OCI-LY7 (cell line): ENCODE results near the gene REN. TPM values are rescaled to one million over a fixed set of nuclear protein-coding genes. Genes with fewer than 3 reads are reported as not detected.

Experiments used
- BruUV-seq: library from RNA; stranded (reverse); fragments of 400-500 nt; replicated peaks from 2 replicates; lab custom pipeline; 2021; lab: Mats Ljungman, UMichigan
- CTCF ChIA-PET: fragments of 300-600 bp; sonication (Branson Sonifier 250); formaldehyde crosslinking; loops from one replicate; lab custom pipeline; 2022; ENCODE audit warnings: antibody characterized with exemption; ENCODE audit not compliant: unreplicated experiment; lab: Charles Lee
- POLR2A ChIA-PET: fragments of 300-600 bp; sonication (Branson Sonifier 250); formaldehyde crosslinking; loops from one replicate; lab custom pipeline; 2022; ENCODE audit warnings: antibody characterized with exemption; lab: Charles Lee
- DNase-seq: peaks from one replicate; pipeline ENCODE4 v3.0.0-alpha.2; 2015; ENCODE audit warnings: low spot score
- H2AFZ ChIP-seq: fragments of 200-600 bp; sonication (generic), shearing (Covaris generic); 2 replicates; pipeline ENCODE4 v1.6.1; 2014; ENCODE audit warnings: mild to moderate bottlenecking, antibody characterized with exemption, low read length, moderate library complexity
- H3K27ac ChIP-seq: fragments of 200-600 bp; sonication (generic); 2 replicates; pipeline ENCODE4 v1.5.1; 2014; ENCODE audit warnings: mixed run types, low read depth, mild to moderate bottlenecking, moderate library complexity, low read length, inconsistent platforms; ENCODE audit not compliant: poor library complexity, severe bottlenecking
- H3K36me3 ChIP-seq: fragments of 200-600 bp; sonication (generic); 2 replicates; pipeline ENCODE4 v1.6.1; 2014; ENCODE audit warnings: mild to moderate bottlenecking, antibody characterized with exemption, low read length, moderate library complexity, mixed read lengths; ENCODE audit not compliant: insufficient read depth
- H3K4me1 ChIP-seq: fragments of 200-600 bp; sonication (generic); 2 replicates; pipeline ENCODE4 v1.5.1; 2014; ENCODE audit warnings: mild to moderate bottlenecking, low read length; ENCODE audit not compliant: insufficient read depth, poor library complexity, severe bottlenecking
- H3K4me2 ChIP-seq: fragments of 200-600 bp; sonication (generic); 2 replicates; pipeline ENCODE4 v1.6.1; 2014; ENCODE audit warnings: mild to moderate bottlenecking, low read length
- H3K4me3 ChIP-seq: fragments of 200-600 bp; sonication (generic); 2 replicates; pipeline ENCODE4 v1.5.1; 2014; ENCODE audit warnings: mild to moderate bottlenecking, low read depth, low read length; ENCODE audit not compliant: poor library complexity, severe bottlenecking
- H3K79me2 ChIP-seq: fragments of 200-600 bp; sonication (generic); 2 replicates; pipeline ENCODE4 v1.6.1; 2016; ENCODE audit warnings: low read depth, mild to moderate bottlenecking, low read length, moderate library complexity, mixed read lengths; ENCODE audit not compliant: insufficient read depth
- H3K9me2 ChIP-seq: fragments of 200-600 bp; sonication (generic); 2 replicates; pipeline ENCODE4 v1.6.1; 2016; ENCODE audit warnings: mild to moderate bottlenecking, low read length, mixed read lengths; ENCODE audit not compliant: insufficient read depth
- H3K9me3 ChIP-seq: fragments of 200-600 bp; sonication (generic); 2 replicates; pipeline ENCODE4 v1.6.1; 2014; ENCODE audit warnings: mild to moderate bottlenecking, mixed run types, low read length, mixed read lengths
- H4K20me1 ChIP-seq: fragments of 200-600 bp; sonication (generic); 2 replicates; pipeline ENCODE4 v1.6.1; 2014; ENCODE audit warnings: mild to moderate bottlenecking, antibody characterized with exemption, low read length, moderate library complexity, mixed read lengths; ENCODE audit not compliant: insufficient read depth
- EZH2phosphoT487 ChIP-seq: fragments of 200-600 bp; sonication (generic); IDR thresholded peaks from 2 replicates; pipeline ENCODE4 v1.6.1; 2018; ENCODE audit warnings: low read depth, borderline replicate concordance, mild to moderate bottlenecking, mixed run types, antibody characterized with exemption, low read length, moderate library complexity, mixed read lengths
- intact Hi-C: fragments of 100-400 bp; cut with micrococcal nuclease; formaldehyde crosslinking; loops from one replicate; pipeline ENCODE4 v1.10.0; 2022; ENCODE audit not compliant: unreplicated experiment
- total RNA-seq, 2 experiments: library from RNA; depleted of rRNA in 1 of 2; stranded (reverse); fragments of >200 nt in 1 of 2; shearing (Covaris generic) in 1 of 2; gene quantifications; 2 replicates each; pipeline ENCODE4 v1.2.3, GENCODE V29; 2014 to 2022
- TF ChIP-seq, protein P1 (sequence below): fragments of 200-600 bp; sonication (generic); conservative IDR thresholded peaks from 2 replicates; pipeline ENCODE4 v1.5.1; 2014; ENCODE audit warnings: mild to moderate bottlenecking, antibody characterized with exemption, low read length, moderate library complexity, mixed read lengths

The REN gene
- total RNA-seq, 2 experiments from 2014 or later, result not detected

DNA sequence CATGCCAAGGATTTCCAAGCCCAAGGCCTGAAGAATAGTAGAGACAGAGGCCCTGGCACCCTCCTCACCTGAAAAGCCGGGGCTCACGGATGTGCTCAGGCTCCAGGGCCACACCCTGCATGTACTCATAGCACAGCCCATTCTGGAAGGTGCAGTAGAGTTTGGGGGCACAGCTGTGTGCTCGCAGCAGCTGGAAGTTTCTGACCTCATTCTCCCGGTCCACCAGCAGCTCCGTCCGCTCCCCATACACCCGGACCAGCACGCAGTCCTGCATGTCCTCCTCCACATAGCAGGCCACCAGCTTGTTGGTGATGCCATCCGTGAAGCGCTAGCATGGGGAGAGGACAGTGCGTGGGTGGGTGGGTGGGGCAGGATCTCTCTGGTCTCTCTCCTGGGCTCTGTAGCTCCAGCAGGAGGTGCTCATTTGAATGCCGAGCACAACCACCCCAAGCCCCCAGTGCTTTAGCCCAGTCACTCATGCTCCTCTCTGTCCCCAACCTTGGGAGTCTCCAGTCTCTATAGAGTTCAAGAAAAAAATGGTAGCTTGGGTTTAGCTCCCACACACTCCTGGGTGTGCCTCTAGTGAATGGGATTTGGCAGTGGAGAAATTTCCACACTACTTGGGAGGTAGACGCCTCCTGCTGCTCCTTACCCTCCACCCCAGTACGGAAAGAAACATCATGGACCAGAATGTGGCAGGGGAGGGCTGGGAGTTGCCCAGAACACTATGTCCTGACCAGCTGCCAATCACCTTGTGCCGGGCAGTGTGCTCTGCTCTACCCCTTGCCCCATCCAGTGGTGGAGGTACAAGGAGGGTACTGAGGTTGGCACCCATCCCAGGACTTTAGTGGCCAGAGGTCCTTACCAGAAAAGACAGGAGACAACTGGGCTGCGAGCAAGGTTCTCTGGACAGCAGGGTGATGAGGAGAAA is 16.2 kb downstream of the REN start:
- intact Hi-C loops, result no loop called here
- BruUV-seq, result no TSS peak

DNA sequence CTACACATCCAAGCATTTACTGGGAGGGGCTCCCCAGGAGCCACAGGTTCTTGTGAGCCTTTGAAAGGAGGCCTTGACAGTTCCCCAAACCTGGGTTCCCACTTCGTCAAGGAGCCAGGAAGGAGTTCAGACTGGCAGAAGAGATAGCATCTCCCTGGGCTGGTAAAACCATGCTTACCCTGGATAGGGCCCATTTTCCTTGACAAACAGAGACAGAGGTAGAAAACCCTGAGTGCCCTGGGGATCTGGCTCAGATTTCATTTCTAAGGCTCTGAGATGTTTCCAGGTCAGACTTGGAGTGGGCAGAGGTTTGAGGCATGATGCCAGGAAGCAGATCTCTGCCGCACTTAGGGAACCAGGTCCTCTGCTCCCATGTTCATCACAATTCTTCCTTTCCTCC is 17.0 kb downstream of the REN start:
- H3K4me3 ChIP-seq, result no peak overlapping the region
- H3K9me2 ChIP-seq, result no peaks in the 10 kb centered on the region
- no peak overlapping the region for H3K4me2 ChIP-seq
- DNase-seq, result no peak
- no peak overlapping the region for H2AFZ ChIP-seq
- ChIA-PET CTCF (no interaction called here), POLR2A (no interaction called here)
- H3K4me1 ChIP-seq, result no peaks in the 10 kb centered on the region
- TF ChIP-seq EZH2phosphoT487, result no peak
- TF ChIP-seq, protein P1, sequence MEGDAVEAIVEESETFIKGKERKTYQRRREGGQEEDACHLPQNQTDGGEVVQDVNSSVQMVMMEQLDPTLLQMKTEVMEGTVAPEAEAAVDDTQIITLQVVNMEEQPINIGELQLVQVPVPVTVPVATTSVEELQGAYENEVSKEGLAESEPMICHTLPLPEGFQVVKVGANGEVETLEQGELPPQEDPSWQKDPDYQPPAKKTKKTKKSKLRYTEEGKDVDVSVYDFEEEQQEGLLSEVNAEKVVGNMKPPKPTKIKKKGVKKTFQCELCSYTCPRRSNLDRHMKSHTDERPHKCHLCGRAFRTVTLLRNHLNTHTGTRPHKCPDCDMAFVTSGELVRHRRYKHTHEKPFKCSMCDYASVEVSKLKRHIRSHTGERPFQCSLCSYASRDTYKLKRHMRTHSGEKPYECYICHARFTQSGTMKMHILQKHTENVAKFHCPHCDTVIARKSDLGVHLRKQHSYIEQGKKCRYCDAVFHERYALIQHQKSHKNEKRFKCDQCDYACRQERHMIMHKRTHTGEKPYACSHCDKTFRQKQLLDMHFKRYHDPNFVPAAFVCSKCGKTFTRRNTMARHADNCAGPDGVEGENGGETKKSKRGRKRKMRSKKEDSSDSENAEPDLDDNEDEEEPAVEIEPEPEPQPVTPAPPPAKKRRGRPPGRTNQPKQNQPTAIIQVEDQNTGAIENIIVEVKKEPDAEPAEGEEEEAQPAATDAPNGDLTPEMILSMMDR, result no peak
- H3K9me3 ChIP-seq, result no peaks in the 10 kb centered on the region
- intact Hi-C loops, result no loop called here
- no peaks in the 10 kb centered on the region for H4K20me1 ChIP-seq
- no peaks in the 10 kb centered on the region for H3K36me3 ChIP-seq
- no peak overlapping the region for H3K27ac ChIP-seq
- no TSS peak for BruUV-seq
- no peaks in the 10 kb centered on the region for H3K79me2 ChIP-seq

More for the DNA sequence above, 16.2 kb downstream of the REN start:
- Histone ChIP-seq H3K27ac (no peak overlapping the region), H3K79me2 (no peaks in the 10 kb centered on the region), H3K9me2 (no peaks in the 10 kb centered on the region), H3K4me2 (no peak overlapping the region), H4K20me1 (no peaks in the 10 kb centered on the region), H3K9me3 (no peaks in the 10 kb centered on the region), H3K4me1 (no peaks in the 10 kb centered on the region), H3K4me3 (no peak overlapping the region), H3K36me3 (no peaks in the 10 kb centered on the region), H2AFZ (no peak overlapping the region)
- no peak for TF ChIP-seq EZH2phosphoT487
- TF ChIP-seq, protein P1, result no peak
- POLR2A ChIA-PET, result no interaction called here
- no peak for DNase-seq
- CTCF ChIA-PET, result no interaction called here
